H1 (cell line): ENCODE measurements around the gene LPGAT1. TPM values are rescaled to one million over a fixed set of nuclear protein-coding genes. Genes with fewer than 3 reads are reported as not detected.

ENCODE experiments used
- CTCF ChIA-PET: fragments of 300-600 bp; sonication (Branson Sonifier 250); formaldehyde crosslinking; loops from one replicate; lab custom pipeline; 2021; ENCODE audit not compliant: partially characterized antibody; lab: Charles Lee
- POLR2A ChIA-PET: fragments of 300-600 bp; sonication (Branson Sonifier 250); formaldehyde crosslinking; loops from one replicate; lab custom pipeline; 2021; ENCODE audit warnings: inconsistent platforms; ENCODE audit not compliant: partially characterized antibody; lab: Charles Lee
- DNase-seq, 2 experiments: peaks; one replicate each; pipeline versions ENCODE4 v3.0.0 to v3.0.0-alpha.2; 2010 to 2022; ENCODE audit warnings: low spot score in 2 of 2, low read depth in 1 of 2, mixed read lengths in 1 of 2
- FAIRE-seq: peaks from 2 replicates; lab custom pipeline; 2011; peaks lifted over from hg19 to GRCh38; lab: Jason Lieb, UNC
- H2AFZ ChIP-seq: 2 replicates; pipeline ENCODE4 v1.8.1; 2012; ENCODE audit warnings: low read length, inconsistent platforms
- H2AK5ac ChIP-seq: 2 replicates; pipeline ENCODE4 v1.6.1; 2013; ENCODE audit warnings: low read depth, low read length
- H2BK120ac ChIP-seq: replicated peaks from 2 replicates; pipeline ENCODE3; 2013; ENCODE audit warnings: low read depth, low read length, inconsistent platforms
- H2BK12ac ChIP-seq: 2 replicates; pipeline ENCODE4 v1.6.1; 2013; ENCODE audit warnings: low read depth, low read length
- H2BK15ac ChIP-seq: 2 replicates; pipeline ENCODE4 v1.6.1; 2013; ENCODE audit warnings: low read length
- H2BK20ac ChIP-seq: 2 replicates; pipeline ENCODE4 v1.6.1; 2013; ENCODE audit warnings: low read length
- H2BK5ac ChIP-seq: 2 replicates; pipeline ENCODE4 v1.6.1; 2013; ENCODE audit warnings: low read depth, low read length
- H3K14ac ChIP-seq: 2 replicates; pipeline ENCODE4 v1.6.1; 2013; ENCODE audit warnings: inconsistent platforms; ENCODE audit not compliant: insufficient read length
- H3K18ac ChIP-seq: 2 replicates; pipeline ENCODE4 v1.6.1; 2013; ENCODE audit warnings: low read length; ENCODE audit errors: extremely low read depth
- H3K23ac ChIP-seq: 2 replicates; pipeline ENCODE4 v1.6.1; 2013; ENCODE audit warnings: inconsistent platforms; ENCODE audit not compliant: insufficient read length
- H3K23me2 ChIP-seq: 2 replicates; pipeline ENCODE4 v1.6.1; 2013; ENCODE audit warnings: low read depth, low read length
- H3K27ac ChIP-seq: 2 replicates; pipeline ENCODE4 v1.6.1; 2011; ENCODE audit warnings: low read depth, low read length, inconsistent platforms
- H3K27me3 ChIP-seq, 4 experiments: replicated peaks in 1 of 4; 1 replicate in 1 of 4; 2 replicates in 3 of 4; pipeline versions ENCODE4 v1.6.1 to v1.8.1; 2011 to 2013; ENCODE audit warnings: low read length in 3 of 4, mild to moderate bottlenecking in 3 of 4, inconsistent platforms in 2 of 4, mixed read lengths in 2 of 4, moderate library complexity in 1 of 4; ENCODE audit not compliant: control insufficient read depth in 3 of 4, insufficient read depth in 3 of 4; ENCODE audit errors: extremely low read depth in 1 of 4
- H3K36me3 ChIP-seq, 4 experiments: 2 replicates each; pipeline versions ENCODE4 v1.6.1 to v1.8.1; 2011 to 2013; ENCODE audit warnings: mild to moderate bottlenecking in 4 of 4, low read length in 3 of 4, moderate library complexity in 2 of 4, control low read depth in 1 of 4, inconsistent platforms in 1 of 4; ENCODE audit not compliant: insufficient read depth in 4 of 4, control insufficient read depth in 2 of 4
- H3K4ac ChIP-seq: replicated peaks from 2 replicates; pipeline ENCODE3; 2013; ENCODE audit warnings: low read length, low read depth, mixed read lengths, inconsistent platforms; ENCODE audit not compliant: insufficient read length
- H3K4me1 ChIP-seq, 4 experiments: replicated peaks in 1 of 4; 1 replicate in 1 of 4; 2 replicates in 3 of 4; pipeline versions ENCODE4 v1.6.1 to v1.8.1; 2011 to 2013; ENCODE audit warnings: low read length in 3 of 4, inconsistent platforms in 2 of 4, mixed read lengths in 1 of 4; ENCODE audit not compliant: insufficient read depth in 4 of 4, control insufficient read depth in 3 of 4
- H3K4me2 ChIP-seq, 2 experiments: 2 replicates each; pipeline versions ENCODE4 v1.6.1 to v1.8.1; 2011 to 2013; ENCODE audit warnings: low read depth in 2 of 2, low read length in 2 of 2, control low read depth in 1 of 2, inconsistent platforms in 1 of 2, mild to moderate bottlenecking in 1 of 2; ENCODE audit not compliant: insufficient read depth in 1 of 2
- H3K4me3 ChIP-seq, 4 experiments: fragments of 200-600, 300-600 bp in 1 of 4; sonication (generic), shearing (Covaris generic), sonication (Bioruptor Twin) in 1 of 4; 2 replicates each; pipeline versions ENCODE4 v1.5.1 to v1.8.1; 2011 to 2016; ENCODE audit warnings: low read length in 4 of 4, low read depth in 3 of 4, control low read depth in 2 of 4, inconsistent platforms in 2 of 4, mild to moderate bottlenecking in 2 of 4, mixed read lengths in 1 of 4, moderate library complexity in 1 of 4; ENCODE audit not compliant: insufficient read depth in 2 of 4; ENCODE audit errors: extremely low read depth in 1 of 4
- H3K56ac ChIP-seq: replicated peaks from 2 replicates; pipeline ENCODE3; 2013; ENCODE audit warnings: low read depth, mild to moderate bottlenecking, mixed read lengths, low read length, inconsistent platforms; ENCODE audit not compliant: insufficient read length
- H3K79me1 ChIP-seq: 2 replicates; pipeline ENCODE4 v1.6.1; 2013; ENCODE audit warnings: low read depth, low read length, control low read depth
- H3K79me2 ChIP-seq, 2 experiments: 2 replicates each; pipeline versions ENCODE4 v1.6.1 to v1.8.1; 2012 to 2013; ENCODE audit warnings: low read length in 2 of 2, mild to moderate bottlenecking in 2 of 2, inconsistent platforms in 1 of 2; ENCODE audit not compliant: insufficient read depth in 2 of 2, control insufficient read depth in 1 of 2
- H3K9ac ChIP-seq, 4 experiments: replicated peaks in 1 of 4; 1 replicate in 1 of 4; 2 replicates in 3 of 4; pipeline versions ENCODE4 v1.6.1 to v1.8.1; 2011 to 2013; ENCODE audit warnings: low read depth in 3 of 4, low read length in 3 of 4, control low read depth in 2 of 4, mild to moderate bottlenecking in 2 of 4, moderate library complexity in 2 of 4, inconsistent platforms in 1 of 4; ENCODE audit errors: extremely low read depth in 1 of 4
- H3K9me3 ChIP-seq, 2 experiments: 2 replicates each; pipeline versions ENCODE4 v1.6.1 to v1.8.1; 2012 to 2013; ENCODE audit warnings: mild to moderate bottlenecking in 2 of 2, moderate library complexity in 2 of 2, control low read depth in 1 of 2, inconsistent platforms in 1 of 2, low read depth in 1 of 2, low read length in 1 of 2, mixed read lengths in 1 of 2; ENCODE audit not compliant: insufficient read depth in 2 of 2
- H4K20me1 ChIP-seq, 2 experiments: replicated peaks in 1 of 2; 2 replicates each; pipeline versions ENCODE3 to v1.8.1; 2011 to 2013; ENCODE audit warnings: inconsistent platforms in 2 of 2, low read length in 2 of 2, mild to moderate bottlenecking in 1 of 2; ENCODE audit not compliant: insufficient read depth in 2 of 2, control insufficient read depth in 1 of 2
- H4K5ac ChIP-seq: 2 replicates; pipeline ENCODE4 v1.6.1; 2013; ENCODE audit warnings: low read length, low read depth, mixed read lengths, inconsistent platforms; ENCODE audit not compliant: insufficient read length
- H4K8ac ChIP-seq: 2 replicates; pipeline ENCODE4 v1.8.0; 2013; ENCODE audit warnings: mild to moderate bottlenecking, moderate library complexity, low read length, inconsistent platforms; ENCODE audit not compliant: insufficient read depth; ENCODE audit errors: extremely low read depth
- H4K91ac ChIP-seq: replicated peaks from 2 replicates; pipeline ENCODE3; 2013; ENCODE audit warnings: low read length, mixed read lengths, inconsistent platforms; ENCODE audit not compliant: insufficient read length
- ASH2L ChIP-seq: fragments of 200-600, 300-600 bp; sonication (generic); IDR thresholded peaks from one replicate; pipeline ENCODE4 v1.7.1; 2017; ENCODE audit warnings: low read length
- CHD1 ChIP-seq: IDR thresholded peaks from 2 replicates; pipeline ENCODE4 v1.6.1; 2012; ENCODE audit warnings: low read depth, low read length, improper control_type of control experiment
- CREB1 ChIP-seq: IDR thresholded peaks from 2 replicates; pipeline ENCODE4 v1.6.1; 2012; ENCODE audit warnings: inconsistent platforms
- EGR1 ChIP-seq: IDR thresholded peaks from 2 replicates; pipeline ENCODE4 v1.6.1; 2011; ENCODE audit warnings: low read depth, low read length, borderline replicate concordance
- EP300 ChIP-seq, 2 experiments: IDR thresholded peaks; 1 replicate in 1 of 2; 2 replicates in 1 of 2; pipeline ENCODE4 v1.6.1; 2011 to 2012; ENCODE audit warnings: low read depth in 2 of 2, low read length in 2 of 2, mild to moderate bottlenecking in 2 of 2, borderline replicate concordance in 1 of 2, inconsistent platforms in 1 of 2, moderate library complexity in 1 of 2
- HDAC2 ChIP-seq, 2 experiments: fragments of 300-600 bp in 1 of 2; sonication (generic) in 1 of 2; IDR thresholded peaks; 2 replicates each; pipeline ENCODE4 v1.6.1; 2011 to 2012; ENCODE audit warnings: low read depth in 2 of 2, low read length in 2 of 2, mild to moderate bottlenecking in 2 of 2, moderate library complexity in 2 of 2, borderline replicate concordance in 1 of 2, inconsistent platforms in 1 of 2
- KDM5A ChIP-seq: fragments of 200-600 bp; IDR thresholded peaks from 2 replicates; pipeline ENCODE4 v1.7.1; 2012; ENCODE audit warnings: mild to moderate bottlenecking, low read length, inconsistent platforms, mixed read lengths
- NRF1 ChIP-seq: IDR thresholded peaks from 2 replicates; pipeline ENCODE4 v1.6.1; 2011; ENCODE audit warnings: mild to moderate bottlenecking, low read depth, low read length, improper control_type of control experiment
- RBBP5 ChIP-seq: IDR thresholded peaks from 2 replicates; pipeline ENCODE4 v1.7.1; 2012; ENCODE audit warnings: low read depth, mild to moderate bottlenecking, inconsistent platforms, low read length, moderate library complexity, borderline replicate concordance
- SIX5 ChIP-seq: IDR thresholded peaks from 2 replicates; pipeline ENCODE4 v1.6.1; 2011; ENCODE audit warnings: mild to moderate bottlenecking, low read depth, low read length
- SP1 ChIP-seq: IDR thresholded peaks from 2 replicates; pipeline ENCODE4 v1.6.1; 2011; ENCODE audit warnings: low read depth, low read length
- SRF ChIP-seq: IDR thresholded peaks from 2 replicates; pipeline ENCODE4 v1.6.1; 2011; ENCODE audit warnings: mild to moderate bottlenecking, low read depth, low read length, moderate library complexity
- TBP ChIP-seq: IDR thresholded peaks from 2 replicates; pipeline ENCODE4 v1.6.1; 2011; ENCODE audit warnings: low read depth, low read length, improper control_type of control experiment
- WGBS, 2 experiments: shearing (Covaris generic) in 1 of 2; methylation state at CpG; one replicate each; pipeline versions ENCODE4 v1.1.6 to v1.1.7; 2013 to 2015; ENCODE audit warnings: low lambda C conversion rate in 2 of 2, mixed read lengths in 2 of 2, inconsistent platforms in 1 of 2, low coverage in 1 of 2, missing lambda C conversion rate in 1 of 2; ENCODE audit not compliant: insufficient replicate concordance in 2 of 2, insufficient coverage in 1 of 2, insufficient read length in 1 of 2; ENCODE audit errors: extremely low coverage in 1 of 2, missing lambda C conversion rate in 1 of 2; 5-methylcytosine and 5-hydroxymethylcytosine counted together
- polyA plus RNA-seq, 7 experiments: library from polyadenylated mRNA; depleted of rRNA in 3 of 7; stranded (reverse) in 5 of 7; unstranded in 2 of 7; fragments of >200 nt in 5 of 7; fragments of 200-250 nt in 2 of 7; gene quantifications; 1 replicate in 5 of 7; 2 replicates in 1 of 7; 4 replicates in 1 of 7; pipeline versions ENCODE4 v1.2.1 to v1.2.3, GENCODE V29; 2011 to 2013; ENCODE audit warnings: missing spikeins in 2 of 7, mixed read lengths in 2 of 7
- total RNA-seq: library from RNA; stranded (reverse); fragmentation: NEBNext Ultra II Directional; extraction: Animal tissue kit (Norgen Biotek cat#: 25700); gene quantifications from 2 replicates; pipeline ENCODE4 v1.2.1, GENCODE V29; 2021

Gene LPGAT1
- total and polyA plus RNA-seq, 2 of the 8 experiments (the other 6 are each of a cell fraction or from before 2014, with no cell fraction given) = 2.3 to 13.5 TPM

DNA sequence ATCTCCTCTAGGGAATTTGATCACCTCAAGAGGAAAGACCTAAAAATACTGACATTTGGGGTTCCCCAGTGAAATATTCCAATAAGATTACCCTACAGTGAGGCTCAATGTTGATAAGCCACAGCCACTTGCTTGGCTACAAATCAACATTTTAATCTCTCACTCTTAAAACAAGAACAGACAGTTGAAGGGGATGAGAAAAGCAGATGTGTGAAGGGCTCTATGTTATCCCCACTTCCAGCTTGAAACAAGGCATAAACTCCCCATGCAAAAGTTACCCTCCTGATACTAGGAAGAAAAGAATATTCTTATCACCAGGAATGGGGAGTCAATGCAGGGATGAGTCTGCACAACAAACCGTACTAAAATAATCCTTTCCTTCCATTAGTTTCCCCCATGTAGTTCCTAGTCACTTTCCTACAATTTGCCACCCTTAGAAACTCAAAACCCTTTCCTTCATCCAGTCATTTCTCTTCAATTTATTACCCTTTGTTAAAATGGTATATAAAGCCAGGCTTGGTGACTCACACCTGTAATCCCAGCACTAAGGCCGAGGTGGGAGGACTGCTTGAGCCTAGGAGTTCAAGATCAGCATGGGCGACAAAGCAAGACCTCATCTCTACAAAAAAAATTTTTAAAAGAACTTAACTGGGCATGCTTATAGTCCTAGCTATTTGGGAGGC is 29.5 kb downstream of the LPGAT1 start:
- H2BK20ac ChIP-seq = no peak overlapping the region
- H3K18ac ChIP-seq = no peak overlapping the region
- no peak overlapping the region for H3K4ac ChIP-seq
- POLR2A ChIA-PET = no interaction called here
- H4K8ac ChIP-seq = no peak overlapping the region
- H3K23ac ChIP-seq = no peak overlapping the region
- CTCF ChIA-PET = interaction anchor here (1.5 kb wide), 1 partner anchor 14 kb away, joined by 3 read pairs; no protein-coding TSS in a partner anchor
- H4K20me1 ChIP-seq = no peaks in the 10 kb centered on the region
- no peak overlapping the region for H3K14ac ChIP-seq
- H2BK15ac ChIP-seq = no peak overlapping the region
- H4K91ac ChIP-seq = no peak overlapping the region
- DNase-seq (no peak), FAIRE-seq (no peak)
- WGBS, 2 experiments = 83% methylated on average over 3 of the region's 3 CpGs; no CpG with 5 or more reads in 1 of the 2 experiments
- no peak overlapping the region for H2BK120ac ChIP-seq
- H2BK12ac ChIP-seq = no peak overlapping the region
- TF ChIP-seq EP300 (IDR thresholded peaks at IDR 0.05; ENCODE audit: borderline replicate concordance in 1 of 2, low read depth in 2 of 2, low read length in 2 of 2) (no peak), TBP (no peak), CREB1 (no peak), HDAC2 (IDR thresholded peaks at IDR 0.05; ENCODE audit: borderline replicate concordance in 1 of 2, low read depth in 2 of 2, low read length in 2 of 2) (no peak), NRF1 (no peak), RBBP5 (no peak), CHD1 (no peak), SIX5 (no peak), SRF (no peak), ASH2L (no peak), KDM5A (no peak), SP1 (no peak), EGR1 (no peak)
- no peak overlapping the region for H4K5ac ChIP-seq
- H2AK5ac ChIP-seq = no peak overlapping the region
- no peaks in the 10 kb centered on the region for H3K79me2 ChIP-seq
- no peaks in the 10 kb centered on the region; the same call in 1 of the 2 replicates for H3K23me2 ChIP-seq
- H3K56ac ChIP-seq = no peak overlapping the region
- H3K27me3 ChIP-seq = no peaks in the 10 kb centered on the region
- no peaks in the 10 kb centered on the region for H3K36me3 ChIP-seq
- no peak overlapping the region for H3K4me3 ChIP-seq
- no peak overlapping the region for H3K9ac ChIP-seq
- H3K4me1 ChIP-seq = no peaks in the 10 kb centered on the region
- no peaks in the 10 kb centered on the region for H3K9me3 ChIP-seq
- H3K4me2 ChIP-seq = no peak overlapping the region
- H3K79me1 ChIP-seq = no peaks in the 10 kb centered on the region
- no peak overlapping the region for H2AFZ ChIP-seq
- H2BK5ac ChIP-seq = no peak overlapping the region
- no peak overlapping the region for H3K27ac ChIP-seq
